AG10803 (cell line): Measurements from ENCODE around the gene CAMK2N2.
"Not testable (repeated sequence)": the region's sequence is repeated elsewhere in the genome, so short reads cannot be mapped to it uniquely, and the experiment has no call there.

Source experiments
- DNase-seq: peaks from one replicate; pipeline ENCODE4 v3.0.0; 2010; ENCODE audit warnings: low read depth
- H3K4me3 ChIP-seq: 2 replicates; pipeline ENCODE4 v1.5.1; 2011; ENCODE audit warnings: mild to moderate bottlenecking, low read length, control low read depth
- TF ChIP-seq, protein P1 (sequence below): conservative IDR thresholded peaks from 2 replicates; pipeline ENCODE4 v1.5.1; 2011; ENCODE audit warnings: mild to moderate bottlenecking, low read length, control low read depth, inconsistent platforms

The CAMK2N2 gene

DNA sequence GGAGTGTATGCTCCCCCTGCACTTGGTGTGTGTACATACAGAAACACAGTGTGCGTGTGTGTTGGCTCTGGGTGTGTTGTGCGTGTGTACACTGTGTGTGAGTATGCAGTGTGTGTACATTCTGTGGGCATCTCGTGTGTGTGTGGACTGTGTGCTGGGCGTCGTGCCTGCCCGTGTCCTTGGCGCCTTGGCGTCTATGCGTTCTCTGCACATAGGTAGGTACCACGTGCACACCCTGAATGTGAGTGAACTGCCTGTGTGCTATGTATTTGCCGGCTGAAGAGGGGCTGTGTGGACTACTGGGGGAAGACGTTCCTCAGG is 14.0 kb upstream of the CAMK2N2 start:
- DNase-seq: no peak
- TF ChIP-seq, protein P1, sequence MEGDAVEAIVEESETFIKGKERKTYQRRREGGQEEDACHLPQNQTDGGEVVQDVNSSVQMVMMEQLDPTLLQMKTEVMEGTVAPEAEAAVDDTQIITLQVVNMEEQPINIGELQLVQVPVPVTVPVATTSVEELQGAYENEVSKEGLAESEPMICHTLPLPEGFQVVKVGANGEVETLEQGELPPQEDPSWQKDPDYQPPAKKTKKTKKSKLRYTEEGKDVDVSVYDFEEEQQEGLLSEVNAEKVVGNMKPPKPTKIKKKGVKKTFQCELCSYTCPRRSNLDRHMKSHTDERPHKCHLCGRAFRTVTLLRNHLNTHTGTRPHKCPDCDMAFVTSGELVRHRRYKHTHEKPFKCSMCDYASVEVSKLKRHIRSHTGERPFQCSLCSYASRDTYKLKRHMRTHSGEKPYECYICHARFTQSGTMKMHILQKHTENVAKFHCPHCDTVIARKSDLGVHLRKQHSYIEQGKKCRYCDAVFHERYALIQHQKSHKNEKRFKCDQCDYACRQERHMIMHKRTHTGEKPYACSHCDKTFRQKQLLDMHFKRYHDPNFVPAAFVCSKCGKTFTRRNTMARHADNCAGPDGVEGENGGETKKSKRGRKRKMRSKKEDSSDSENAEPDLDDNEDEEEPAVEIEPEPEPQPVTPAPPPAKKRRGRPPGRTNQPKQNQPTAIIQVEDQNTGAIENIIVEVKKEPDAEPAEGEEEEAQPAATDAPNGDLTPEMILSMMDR: no peak
- no peak overlapping the region for H3K4me3 ChIP-seq

- TF ChIP-seq, protein P1: no peak
- DNase-seq: no peak
- H3K4me3 ChIP-seq: no peak overlapping the region
Observed at GRCh38 chr3:184272269-184272668, 10.9 kb upstream of the CAMK2N2 start.

- not testable (repeated sequence) for H3K4me3 ChIP-seq, DNase-seq
Observed at GRCh38 chr3:184267249-184267648, 5.9 kb upstream of the CAMK2N2 start.

GRCh38 chr3:184262764-184263179 is 1.4 kb upstream of the CAMK2N2 start:
- no peak overlapping the region for H3K4me3 ChIP-seq
- DNase-seq: no peak

GRCh38 chr3:184261854-184262763 is 756 bp upstream of the CAMK2N2 start:
- no peak for DNase-seq

More at GRCh38 chr3:184262764-184263179, 1.4 kb upstream of the CAMK2N2 start:
- TF ChIP-seq, protein P1: no peak

DNA sequence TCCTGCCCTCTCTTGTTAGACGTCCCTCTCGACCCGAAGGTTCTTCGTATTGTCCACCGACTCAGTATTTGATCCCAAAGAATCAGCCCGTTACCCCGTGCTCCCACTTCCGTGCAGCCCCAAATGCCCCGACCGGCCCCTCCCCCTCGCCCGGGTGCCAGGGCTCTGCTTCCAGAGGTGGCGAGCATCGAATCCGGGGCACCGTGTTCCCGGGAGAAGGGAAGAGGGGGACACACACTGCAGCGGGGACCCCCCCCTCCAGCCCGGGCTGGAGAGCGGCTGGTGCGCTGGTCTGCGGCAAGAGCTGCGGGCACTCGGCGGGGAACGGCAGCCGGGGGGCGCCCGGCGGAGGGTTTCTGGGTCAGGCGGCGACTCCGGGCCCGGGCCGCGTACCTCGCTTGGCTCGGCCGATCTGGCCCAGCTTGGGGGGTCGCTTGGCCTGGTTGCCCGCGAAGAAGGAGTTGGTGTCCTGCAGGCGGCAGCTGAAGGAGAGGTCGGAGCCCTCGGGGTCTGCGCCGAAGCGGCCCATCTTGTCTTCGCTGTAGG is 556 bp downstream of the CAMK2N2 start:
- peak overlapping the region; percentile 46 for H3K4me3 ChIP-seq
- TF ChIP-seq, protein P1: no peak
- no peak for DNase-seq

More at GRCh38 chr3:184261854-184262763, 756 bp upstream of the CAMK2N2 start:
- TF ChIP-seq, protein P1: no peak
- peak overlapping the region; percentile 51 for H3K4me3 ChIP-seq

DNA sequence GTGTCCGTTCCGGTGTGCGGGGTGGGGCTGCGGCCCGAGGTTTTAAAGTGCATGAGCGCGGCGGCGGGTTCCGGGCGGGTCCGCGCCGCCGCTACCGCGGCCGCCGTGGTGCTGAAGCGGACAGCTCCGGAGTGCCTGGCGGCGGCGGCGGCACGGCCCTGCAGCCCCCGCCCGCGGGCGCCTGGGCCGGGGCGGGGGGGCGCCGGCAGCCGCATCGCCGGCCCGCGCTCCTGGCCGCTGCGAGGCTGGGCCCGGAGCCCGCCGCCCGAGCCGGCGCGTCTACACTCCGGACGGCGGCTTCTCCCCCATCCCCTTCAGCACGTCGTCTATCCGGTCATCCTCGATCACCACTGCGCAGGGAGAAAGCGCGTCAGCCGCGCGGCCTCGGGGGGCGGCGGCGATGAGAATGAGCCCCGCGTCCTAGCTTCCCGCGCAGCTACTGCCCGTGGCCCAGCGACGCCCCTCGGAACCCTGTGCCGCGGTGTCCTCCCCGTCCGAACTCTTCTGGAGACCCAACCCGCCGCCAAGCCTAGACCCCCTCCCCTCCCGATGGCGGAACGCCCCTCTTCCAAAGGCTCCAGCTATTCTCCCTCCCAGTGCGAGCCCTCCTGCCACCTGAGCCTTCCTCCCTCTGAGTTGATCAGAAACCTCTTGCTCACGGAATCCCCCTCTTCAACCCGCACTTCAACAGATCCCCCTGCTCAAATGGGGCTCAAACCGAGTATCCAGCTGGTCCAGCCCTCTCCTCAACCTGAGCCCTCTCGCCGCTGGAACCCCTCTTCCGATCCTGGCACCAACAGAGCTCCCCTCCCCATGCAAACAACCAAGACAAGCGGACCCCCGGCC is 1.3 kb downstream of the CAMK2N2 start:
- peak overlapping the region; percentile 46 for H3K4me3 ChIP-seq
- no peak for DNase-seq
- TF ChIP-seq, protein P1: no peak
